Tibial nerve (tissue), 3 donors: Measurements from ENCODE around the gene HTR2A.

ENCODE experiments used
- CTCF ChIP-seq, 5 experiments: fragments of 200-600 bp in 3 of 5; fragments of 450-650 bp in 2 of 5; sonication (generic) in 3 of 5; IDR thresholded peaks; one replicate each; pipeline ENCODE4 v1.5.1; 2016 to 2019; ENCODE audit warnings: antibody characterized with exemption in 5 of 5, mild to moderate bottlenecking in 3 of 5, moderate library complexity in 2 of 5
- POLR2A ChIP-seq, 2 donors: fragments of 450-650 bp; IDR thresholded peaks; one replicate each; pipeline ENCODE4 v1.6.1; 2017; ENCODE audit warnings: antibody characterized with exemption in 2 of 2, mild to moderate bottlenecking in 2 of 2, moderate library complexity in 2 of 2

GRCh38 chr13:46901721-46902120, 4.9 kb upstream of the HTR2A start:
- no peak for TF ChIP-seq POLR2A (IDR thresholded peaks at IDR 0.05)
- no peak for TF ChIP-seq CTCF (IDR thresholded peaks at IDR 0.05)
